Ovary (tissue), 9 donors: ENCODE data around the gene CHIA. TPM values are rescaled to one million over a fixed set of nuclear protein-coding genes. Genes with fewer than 3 reads are reported as not detected.

Experiments used
- DNase-seq, 5 donors: peaks; one replicate each; pipeline ENCODE4 v3.0.0-alpha.2; 2019 to 2020
- H3K27ac ChIP-seq, 2 donors: fragments of 200-600 bp; one replicate each; pipeline versions ENCODE4 v1.5.1 to v1.8.0; 2019 to 2022
- H3K27me3 ChIP-seq: fragments of 200-600 bp; one replicate; pipeline ENCODE4 v1.8.0; 2022
- H3K36me3 ChIP-seq: fragments of 200-600 bp; sonication (generic); one replicate; pipeline ENCODE4 v1.5.1; 2019
- H3K4me1 ChIP-seq: one replicate; pipeline ENCODE4 v1.8.1; 2013; ENCODE audit warnings: mild to moderate bottlenecking, moderate library complexity; ENCODE audit not compliant: insufficient read depth
- H3K4me3 ChIP-seq: fragments of 200-600 bp; sonication (generic); one replicate; pipeline ENCODE4 v1.5.1; 2017
- H3K9me3 ChIP-seq, 2 donors: fragments of 200-600 bp in 1 of 2; sonication (generic) in 1 of 2; one replicate each; pipeline versions ENCODE4 v1.5.1 to v1.8.1; 2013 to 2019; ENCODE audit warnings: mild to moderate bottlenecking in 1 of 2, moderate library complexity in 1 of 2
- EP300 ChIP-seq: sonication (generic); formaldehyde crosslinking; IDR thresholded peaks from one replicate; pipeline ENCODE4 v1.6.1; 2017; ENCODE audit warnings: antibody characterized with exemption
- POLR2A ChIP-seq: fragments of 450-650 bp; IDR thresholded peaks from one replicate; pipeline ENCODE4 v1.6.1; 2017; ENCODE audit warnings: antibody characterized with exemption, mild to moderate bottlenecking, moderate library complexity
- WGBS, 3 donors: extraction: QIAGEN DNeasy Blood & Tissue Kit in 1 of 3; methylation state at CpG; one replicate each; pipeline versions ENCODE4 v1.1.5 to v1.1.7; 2013 to 2017; 5-methylcytosine and 5-hydroxymethylcytosine counted together
- intact Hi-C, 4 donors: fragments of 100-400 bp; cut with DNase I; formaldehyde crosslinking; loops; one replicate each; pipeline versions ENCODE4 v1.11.0 to v1.15.1; 2022 to 2023
- polyA plus RNA-seq, 2 donors: library from polyadenylated mRNA; stranded (reverse); fragments of 200-250 nt in 1 of 2; fragments of 350-450 nt in 1 of 2; fragmentation: Illumina TruSeq in 1 of 2; extraction: RNeasy Lipid Tissue Mini Kit (QIAGEN cat#74804) in 1 of 2; gene quantifications; one replicate each; pipeline ENCODE4 v1.2.3, GENCODE V29; 2013 to 2014
- total RNA-seq, 7 donors: library from RNA; depleted of rRNA in 2 of 7; stranded (reverse); fragments of >200 nt in 2 of 7; fragmentation: NEBNext Ultra II Directional in 3 of 7; extraction: Animal tissue kit (Norgen Biotek cat#: 25700) in 3 of 7; gene quantifications; one replicate each; pipeline versions ENCODE4 v1.1.0 to v1.2.4, GENCODE V29; 2016 to 2023
- TF ChIP-seq, protein P1 (sequence below), 3 donors: fragments of 450-650 bp in 2 of 3; fragments of 200-600 bp in 1 of 3; IDR thresholded peaks; one replicate each; pipeline versions ENCODE4 v1.5.1 to v1.8.0; 2016 to 2022; ENCODE audit warnings: antibody characterized with exemption in 3 of 3, mild to moderate bottlenecking in 1 of 3
- donor health status: DM: no; HTN: no; CAD: no; lungs with moderate emphysema.
- donor health status: DM: no; HTN: no; CAD: no.
- donor health status: Bipolar disorder and iron deficiency.
- donor health status: DM: yes; HTN: yes; CAD: no.
- donor health status: DM: no; HTN: no; CAD: no.
- donor health status: DM: yes; HTN: yes; CAD: no.

Gene CHIA
- total and polyA plus RNA-seq, 9 donors: 0.18 TPM; not detected in 8

DNA sequence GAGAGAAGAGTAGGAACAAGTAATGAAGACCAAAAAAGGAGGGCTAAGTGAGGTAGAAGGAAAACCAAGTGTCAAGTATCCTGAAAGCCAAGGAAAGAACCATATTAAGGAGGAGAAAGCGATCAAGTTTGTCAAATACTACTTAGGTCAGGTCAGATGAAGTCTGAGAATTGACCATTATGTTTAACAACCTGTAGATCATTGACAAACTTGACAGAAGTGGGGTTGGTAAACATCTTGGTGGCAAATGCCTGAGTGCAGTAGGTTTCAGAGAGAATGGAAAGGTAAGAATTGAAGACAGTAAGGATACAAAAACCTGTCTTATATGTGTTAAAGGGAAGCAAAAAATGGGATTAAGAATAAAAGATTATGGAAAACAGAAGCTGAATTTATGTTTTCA lies 3.7 kb upstream of the CHIA start:
- 0% methylated on average over 1 of the region's 1 CpG for WGBS, 3 donors
- no peaks in the 10 kb centered on the region for H3K4me1 ChIP-seq

DNA sequence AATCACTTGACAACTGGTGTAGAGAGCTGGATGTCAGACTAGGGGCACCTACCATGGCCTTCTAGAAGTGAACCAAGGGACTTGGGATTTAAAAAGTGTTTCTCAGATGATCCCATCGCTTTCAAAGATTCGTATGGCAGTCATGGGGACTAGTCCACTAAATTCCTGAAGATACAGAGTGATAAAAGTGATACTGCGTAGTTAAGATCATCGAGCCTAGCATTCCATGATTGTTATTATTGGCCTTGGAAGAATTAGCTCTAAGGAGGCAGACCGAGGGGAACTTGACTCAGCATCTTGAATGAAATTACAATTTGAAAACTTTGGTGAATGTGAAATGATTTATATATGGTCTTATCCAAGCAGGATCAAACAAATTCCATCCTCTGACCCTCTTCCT lies 1.3 kb upstream of the CHIA start:
- Histone ChIP-seq H3K27me3 (no peaks in the 10 kb centered on the region), H3K4me3 (no peak overlapping the region), H3K4me1 (no peaks in the 10 kb centered on the region), H3K9me3 (no peaks in the 10 kb centered on the region), H3K27ac (no peak overlapping the region), H3K36me3 (no peaks in the 10 kb centered on the region)
- TF ChIP-seq POLR2A (no peak), EP300 (no peak)
- TF ChIP-seq, protein P1, sequence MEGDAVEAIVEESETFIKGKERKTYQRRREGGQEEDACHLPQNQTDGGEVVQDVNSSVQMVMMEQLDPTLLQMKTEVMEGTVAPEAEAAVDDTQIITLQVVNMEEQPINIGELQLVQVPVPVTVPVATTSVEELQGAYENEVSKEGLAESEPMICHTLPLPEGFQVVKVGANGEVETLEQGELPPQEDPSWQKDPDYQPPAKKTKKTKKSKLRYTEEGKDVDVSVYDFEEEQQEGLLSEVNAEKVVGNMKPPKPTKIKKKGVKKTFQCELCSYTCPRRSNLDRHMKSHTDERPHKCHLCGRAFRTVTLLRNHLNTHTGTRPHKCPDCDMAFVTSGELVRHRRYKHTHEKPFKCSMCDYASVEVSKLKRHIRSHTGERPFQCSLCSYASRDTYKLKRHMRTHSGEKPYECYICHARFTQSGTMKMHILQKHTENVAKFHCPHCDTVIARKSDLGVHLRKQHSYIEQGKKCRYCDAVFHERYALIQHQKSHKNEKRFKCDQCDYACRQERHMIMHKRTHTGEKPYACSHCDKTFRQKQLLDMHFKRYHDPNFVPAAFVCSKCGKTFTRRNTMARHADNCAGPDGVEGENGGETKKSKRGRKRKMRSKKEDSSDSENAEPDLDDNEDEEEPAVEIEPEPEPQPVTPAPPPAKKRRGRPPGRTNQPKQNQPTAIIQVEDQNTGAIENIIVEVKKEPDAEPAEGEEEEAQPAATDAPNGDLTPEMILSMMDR (IDR thresholded peaks at IDR 0.05): no peak
- DNase-seq: no peak
- intact Hi-C loops: no loop called here
- WGBS, 3 donors: 38 to 43% (median 41%) methylated on average over 5 of the region's 5 CpGs

More for the DNA sequence above, 3.7 kb upstream of the CHIA start:
- no peak for TF ChIP-seq POLR2A
- no peak for TF ChIP-seq EP300
- TF ChIP-seq, protein P1 (IDR thresholded peaks at IDR 0.05): no peak
- Histone ChIP-seq H3K9me3 (no peaks in the 10 kb centered on the region), H3K27me3 (no peaks in the 10 kb centered on the region), H3K27ac (no peak overlapping the region), H3K36me3 (no peaks in the 10 kb centered on the region), H3K4me3 (no peak overlapping the region)
- intact Hi-C loops: no loop called here
- DNase-seq: no peak

DNA sequence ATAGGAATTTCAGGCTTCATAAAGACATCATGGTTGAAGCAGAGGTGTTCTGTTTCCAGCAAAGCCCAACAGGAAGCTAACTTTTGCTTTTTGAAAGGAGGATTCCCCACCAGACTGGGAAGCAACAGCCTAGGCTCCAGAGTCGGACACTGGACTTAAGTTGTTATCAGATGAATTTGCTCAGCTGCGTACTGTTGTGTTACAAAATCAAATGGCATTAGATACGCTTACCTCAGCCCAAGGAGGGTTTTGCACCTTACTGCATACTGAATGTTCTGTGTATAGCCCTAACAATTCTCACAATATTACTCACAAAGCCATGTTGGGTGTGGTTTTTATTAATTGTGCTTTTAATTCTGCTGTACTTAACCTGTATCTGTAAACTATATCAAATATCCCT lies 547 bp upstream of the CHIA start:
- no peak for DNase-seq
- intact Hi-C loops: no loop called here
- no peaks in the 10 kb centered on the region for H3K9me3 ChIP-seq
- H3K36me3 ChIP-seq: no peaks in the 10 kb centered on the region
- H3K27ac ChIP-seq: no peak overlapping the region
- no peak overlapping the region for H3K4me3 ChIP-seq
- no peaks in the 10 kb centered on the region for H3K27me3 ChIP-seq
- 47 to 55% (median 54%) methylated on average over 3 of the region's 3 CpGs for whole genome bisulfite sequencing, 3 donors
- TF ChIP-seq, protein P1 (IDR thresholded peaks at IDR 0.05): no peak
- no peak for TF ChIP-seq POLR2A
- TF ChIP-seq EP300: no peak
- H3K4me1 ChIP-seq: no peaks in the 10 kb centered on the region

DNA sequence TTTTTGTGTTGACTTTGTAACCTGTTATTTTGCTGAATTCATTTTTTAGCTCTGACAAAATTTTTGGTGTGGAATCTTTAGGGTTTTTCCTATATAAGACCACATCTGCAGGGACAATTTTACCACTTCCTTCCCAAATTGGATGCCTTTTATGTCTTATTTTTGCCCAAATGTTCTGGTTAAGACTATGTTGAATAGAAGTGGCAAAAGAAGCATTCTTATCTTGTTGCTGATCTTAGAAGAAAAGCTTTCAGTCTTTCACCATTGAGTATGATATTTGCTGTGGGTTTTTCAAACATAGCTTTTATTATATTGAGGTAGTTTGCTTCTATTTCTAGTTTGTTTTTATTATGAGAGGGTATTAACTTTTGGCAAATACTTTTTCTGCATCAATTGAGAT lies 3.7 kb downstream of the CHIA start:
- no peaks in the 10 kb centered on the region for H3K4me1 ChIP-seq
- no peak for DNase-seq
- no peak overlapping the region for H3K27ac ChIP-seq
- no peak for TF ChIP-seq POLR2A
- TF ChIP-seq, protein P1 (IDR thresholded peaks at IDR 0.05): no peak
- no peak for TF ChIP-seq EP300
- intact Hi-C loops: no loop called here
- H3K9me3 ChIP-seq: no peaks in the 10 kb centered on the region
- no peaks in the 10 kb centered on the region for H3K27me3 ChIP-seq
- H3K36me3 ChIP-seq: no peaks in the 10 kb centered on the region
- H3K4me3 ChIP-seq: no peak overlapping the region

DNA sequence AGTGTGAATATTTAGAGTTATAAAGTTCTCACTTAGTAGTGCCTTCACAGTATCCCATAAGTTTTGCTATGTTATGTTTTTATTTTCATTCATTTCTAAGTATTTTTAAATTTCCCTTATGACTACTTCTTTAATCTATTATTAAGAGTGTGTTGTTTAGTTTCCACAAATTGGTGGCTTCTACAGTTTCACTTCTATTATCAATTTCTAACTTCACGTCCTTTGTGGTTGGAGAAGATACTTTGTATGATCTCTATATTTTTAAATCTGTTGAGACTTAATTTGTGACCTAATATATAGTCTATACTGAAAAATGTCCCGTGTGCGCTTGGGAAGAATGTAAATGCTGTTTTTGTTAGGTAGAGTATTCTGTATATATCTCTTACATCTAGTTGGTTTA lies 11.7 kb downstream of the CHIA start:
- 78 to 84% (median 82%) methylated on average over 3 of the region's 3 CpGs for WGBS, 3 donors
- DNase-seq: no peak
- no peaks in the 10 kb centered on the region for H3K36me3 ChIP-seq
- intact Hi-C loops: no loop called here
- no peak for TF ChIP-seq POLR2A
- TF ChIP-seq, protein P1 (IDR thresholded peaks at IDR 0.05): no peak
- no peak for TF ChIP-seq EP300
- no peak overlapping the region for H3K27ac ChIP-seq
- no peaks in the 10 kb centered on the region for H3K27me3 ChIP-seq
- H3K4me3 ChIP-seq: no peak overlapping the region
- H3K4me1 ChIP-seq: no peaks in the 10 kb centered on the region
- H3K9me3 ChIP-seq: no peaks in the 10 kb centered on the region
